ENCODE measurements around the gene RBP5.
"Not testable (repeated sequence)": the region's sequence is repeated elsewhere in the genome, so short reads cannot be mapped to it uniquely, and the experiment has no call there.

The RBP5 gene

DNA sequence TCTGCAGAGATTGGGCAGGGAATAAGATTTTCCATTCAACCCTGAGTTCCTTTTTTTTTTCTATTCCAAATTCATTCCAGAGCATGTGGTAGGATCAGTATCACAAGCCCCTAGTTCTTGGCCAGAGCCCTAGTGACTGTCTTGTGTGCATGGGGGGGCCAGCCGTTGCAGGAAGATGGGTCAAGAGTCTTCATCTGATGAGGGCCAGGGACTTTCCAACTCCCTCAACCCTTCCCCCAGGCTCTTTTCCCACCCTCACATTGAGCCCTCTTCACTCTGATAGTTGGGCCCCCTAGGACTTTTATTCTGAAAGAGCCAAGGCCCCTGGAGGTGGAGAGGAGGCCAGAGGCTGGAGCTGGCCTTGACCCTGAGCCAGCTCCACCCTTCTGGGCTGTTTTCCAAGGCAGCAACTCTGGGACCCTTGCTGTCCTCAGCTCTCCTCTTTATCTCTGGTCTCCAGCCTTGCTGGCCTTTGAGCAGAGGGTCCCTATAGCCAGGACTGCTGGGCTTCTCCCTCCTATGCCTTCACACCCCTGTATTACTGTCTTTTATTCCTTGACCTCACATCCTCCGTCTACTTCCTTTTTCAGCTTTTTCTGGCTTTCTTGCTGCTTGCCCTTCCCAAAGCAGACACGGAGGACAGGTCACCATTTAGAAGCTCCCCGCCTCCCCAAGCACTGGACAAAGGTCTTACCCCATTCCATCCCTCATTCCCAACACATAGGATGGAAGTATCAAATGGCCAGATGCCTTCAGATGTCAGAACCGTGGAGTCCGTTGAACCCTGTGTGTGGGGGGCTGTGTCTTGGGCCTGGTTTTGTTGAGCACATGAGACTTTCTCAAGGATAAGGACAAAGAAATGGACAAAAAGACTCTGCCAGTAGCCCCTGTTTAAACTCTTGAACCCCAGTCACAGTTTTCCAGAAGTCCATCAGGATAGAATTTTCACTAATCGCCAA lies 5.6 kb downstream of the RBP5 start:
- no peak for DNase-seq

DNA sequence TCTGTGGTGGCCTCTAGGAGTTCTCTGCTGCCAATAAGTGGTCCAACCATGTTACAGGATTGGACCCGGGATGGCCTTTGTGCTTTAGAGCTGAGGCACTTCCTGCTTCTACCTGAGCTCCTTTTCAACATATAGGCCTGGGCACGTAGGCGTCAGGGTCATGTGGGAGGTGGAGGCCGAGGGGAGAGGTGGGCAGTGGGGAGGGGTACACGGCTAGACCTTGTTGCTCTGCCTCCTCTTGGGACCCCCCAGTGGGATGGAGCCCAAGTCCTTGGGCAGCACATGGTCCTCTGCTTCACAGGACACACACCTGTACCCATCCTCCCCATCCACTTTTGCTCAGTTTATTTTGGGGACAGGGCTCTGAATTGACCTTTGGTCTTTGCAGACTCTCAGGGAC lies 7.4 kb downstream of the RBP5 start:
- no peak for DNase-seq

DNA sequence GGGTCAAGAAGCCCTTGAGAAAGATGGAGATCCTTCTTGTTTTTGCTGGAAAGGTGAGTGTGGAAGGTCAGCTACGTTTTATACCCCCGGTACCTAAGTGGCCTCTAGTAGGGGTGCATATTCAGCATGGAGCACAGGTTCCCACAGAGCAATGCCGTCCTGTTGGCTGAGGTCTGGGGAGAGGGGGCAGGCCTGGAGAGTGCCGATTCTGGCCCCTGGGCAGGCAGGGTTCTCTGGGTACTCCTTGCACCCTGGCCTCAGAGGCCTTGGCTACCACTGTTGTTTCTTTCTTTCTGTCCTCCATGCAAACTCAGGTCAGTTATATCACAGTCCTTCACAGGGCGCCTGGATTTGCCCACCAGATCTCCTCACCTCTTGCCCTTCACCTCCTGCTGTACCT lies 8.5 kb downstream of the RBP5 start:
- DNase-seq = no peak

DNA sequence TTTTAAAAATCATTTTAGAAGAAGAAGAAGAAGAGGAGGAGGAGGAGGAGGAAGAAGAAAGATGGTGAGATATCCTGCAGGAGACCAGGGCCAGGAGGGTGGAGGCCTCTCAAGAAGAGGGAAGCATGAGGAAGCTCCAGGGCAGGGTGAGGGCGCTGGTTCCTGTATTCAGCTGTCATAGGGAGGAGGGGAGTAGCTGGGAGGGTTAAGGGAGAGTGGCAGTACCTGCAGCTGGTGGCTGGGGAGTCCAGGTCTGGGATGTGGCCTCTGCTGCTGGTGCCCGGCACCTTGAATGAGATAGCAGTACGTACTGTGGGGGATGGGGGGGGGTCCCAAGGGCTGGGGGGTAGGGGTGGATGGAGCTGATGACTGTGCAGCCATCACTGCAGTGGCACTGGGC lies 9.8 kb downstream of the RBP5 start:
- peak in 2 of 3 donors; percentile 35 to 54 for DNase-seq

DNA sequence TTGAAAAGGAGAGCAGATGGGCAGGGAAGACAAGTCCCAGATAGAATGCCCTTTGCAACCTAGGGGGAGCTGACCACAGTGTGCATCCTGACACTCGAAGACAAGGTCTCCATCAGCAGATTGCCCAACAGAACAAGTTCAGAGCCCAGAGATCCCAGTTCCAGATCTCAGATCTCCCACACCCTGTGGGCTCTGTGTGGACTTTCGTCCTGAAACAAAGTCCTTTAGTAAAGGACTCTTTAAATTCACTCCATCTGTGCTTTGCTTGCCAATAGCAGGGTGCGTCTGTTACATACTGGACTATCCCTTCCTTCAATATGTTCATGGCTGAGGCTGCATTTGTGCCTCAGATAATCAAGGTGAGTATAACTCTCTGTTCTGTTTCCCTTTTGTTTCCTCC lies 11.0 kb downstream of the RBP5 start:
- no peak for DNase-seq

DNA sequence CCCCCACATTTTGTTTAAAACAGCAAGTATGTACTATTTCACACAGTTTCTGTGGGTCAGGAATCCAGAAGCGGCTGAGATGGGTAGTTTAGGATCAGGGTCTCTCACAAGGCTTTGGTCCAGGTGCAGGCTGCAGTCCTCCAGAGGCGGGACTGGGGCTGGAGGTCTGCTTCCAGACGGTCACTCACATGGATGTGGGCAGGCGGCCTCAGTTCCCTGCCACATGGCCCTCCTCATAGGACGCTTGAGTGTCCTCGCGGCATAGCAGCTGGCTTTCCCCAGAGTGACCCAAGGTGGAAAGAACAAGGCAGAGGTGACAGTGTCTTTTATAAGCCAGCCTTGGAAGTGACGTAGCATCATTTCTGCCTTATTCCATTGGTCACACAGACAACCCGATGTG lies 11.8 kb downstream of the RBP5 start:
- no peak for DNase-seq

DNA sequence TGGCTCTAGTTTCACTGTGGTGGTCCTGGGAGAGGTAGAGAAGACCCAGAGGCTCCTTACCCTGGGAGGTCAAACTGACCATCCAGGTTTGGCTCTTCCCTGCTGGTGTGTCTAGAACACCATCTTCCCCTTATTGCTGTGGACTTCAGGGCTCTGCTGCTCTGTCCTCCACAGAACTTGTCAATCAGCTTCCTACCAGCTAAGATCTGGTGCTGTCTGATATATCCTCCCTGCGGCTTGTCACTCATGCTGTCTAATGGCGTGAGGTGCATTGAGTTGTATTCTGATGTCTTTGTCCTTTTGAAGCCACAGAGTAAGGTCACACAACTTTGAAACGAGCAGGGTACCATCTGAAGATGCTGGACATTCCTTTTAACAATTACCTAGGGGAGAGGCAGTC lies 12.5 kb downstream of the RBP5 start:
- DNase-seq = no peak

DNA sequence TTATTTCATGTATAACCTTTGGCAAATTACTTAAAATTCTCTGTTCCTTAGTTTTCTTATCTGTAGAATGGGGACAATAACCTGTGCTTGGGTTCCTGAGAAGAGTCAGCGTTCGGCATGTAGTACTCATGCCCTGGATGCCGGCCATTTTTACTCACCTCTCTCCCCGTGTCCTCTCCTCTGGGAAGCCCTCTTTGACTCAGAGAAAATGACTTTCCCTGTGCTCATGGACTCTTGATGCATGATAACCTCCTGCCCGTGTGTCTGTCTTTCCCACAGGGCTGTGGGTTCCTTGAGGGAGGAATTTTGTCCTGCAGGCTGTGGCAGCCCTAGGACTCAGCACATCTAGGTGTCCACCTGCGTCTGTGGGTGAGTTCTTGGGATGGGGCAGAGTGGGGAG lies 13.8 kb downstream of the RBP5 start:
- no peak for DNase-seq

DNA sequence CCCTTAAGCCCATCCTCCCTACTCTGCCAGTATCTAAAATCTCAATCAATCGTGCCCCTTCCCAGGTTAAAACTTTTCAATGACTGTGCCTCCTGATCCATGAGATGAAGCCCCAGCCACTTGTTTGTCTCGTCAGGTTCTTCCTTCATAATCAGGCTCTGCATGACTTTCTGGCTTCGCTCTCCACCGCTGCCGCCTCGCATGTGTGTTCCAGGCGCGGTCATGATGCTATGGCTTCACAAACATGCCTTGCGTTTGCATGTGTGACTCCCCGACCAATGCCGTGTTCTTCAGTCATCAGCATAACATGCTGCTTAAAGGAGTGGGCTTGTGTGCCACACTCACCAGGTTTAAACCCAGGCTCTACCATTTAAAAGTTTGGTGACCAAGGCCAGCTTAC lies 14.7 kb downstream of the RBP5 start:
- no peak for DNase-seq

DNA sequence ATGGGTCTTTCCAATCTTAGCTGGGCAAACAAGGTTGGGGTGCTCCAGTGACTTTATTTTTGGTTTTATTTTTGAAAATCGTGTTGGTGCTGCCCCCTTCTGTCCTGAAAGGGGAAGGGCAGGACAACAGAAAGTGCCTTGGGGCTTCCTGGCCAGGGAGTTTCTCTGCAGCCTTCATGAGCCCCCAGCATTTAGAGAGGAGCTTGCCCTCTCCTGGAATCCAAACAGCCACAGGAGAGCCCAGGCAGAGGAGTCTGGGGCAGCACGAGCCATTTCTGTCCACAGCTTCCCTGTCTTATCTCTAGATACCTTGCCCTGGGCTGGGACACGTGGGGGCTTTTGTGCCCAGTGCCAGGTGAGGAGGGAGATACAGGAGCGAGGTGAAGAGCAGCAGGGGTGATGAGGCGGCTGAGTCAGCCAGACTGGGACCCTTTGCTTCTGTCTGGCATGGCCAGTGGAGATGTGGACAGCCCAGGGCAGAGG lies 15.3 kb downstream of the RBP5 start:
- peak; percentile 66 to 73 (median 69) for DNase-seq

DNA sequence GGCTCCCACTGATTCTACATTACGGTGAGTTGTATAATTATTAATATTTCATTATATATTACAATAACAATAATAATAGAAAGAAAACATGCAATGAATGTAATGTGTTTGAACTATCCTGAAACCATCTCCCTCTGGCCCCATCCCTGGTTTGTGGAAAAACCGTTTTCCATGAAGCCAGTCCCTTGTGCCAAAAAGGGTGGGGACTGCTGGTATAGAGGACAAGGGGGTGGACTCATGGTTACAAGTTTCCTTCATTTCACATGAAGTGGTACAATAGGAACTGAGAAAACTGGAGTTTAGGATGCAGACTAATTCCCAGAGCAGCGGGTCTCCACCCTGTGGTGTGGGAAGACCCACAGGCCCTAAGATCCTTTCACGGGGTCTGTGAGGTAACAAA lies 16.6 kb downstream of the RBP5 start:
- no peak for DNase-seq

DNA sequence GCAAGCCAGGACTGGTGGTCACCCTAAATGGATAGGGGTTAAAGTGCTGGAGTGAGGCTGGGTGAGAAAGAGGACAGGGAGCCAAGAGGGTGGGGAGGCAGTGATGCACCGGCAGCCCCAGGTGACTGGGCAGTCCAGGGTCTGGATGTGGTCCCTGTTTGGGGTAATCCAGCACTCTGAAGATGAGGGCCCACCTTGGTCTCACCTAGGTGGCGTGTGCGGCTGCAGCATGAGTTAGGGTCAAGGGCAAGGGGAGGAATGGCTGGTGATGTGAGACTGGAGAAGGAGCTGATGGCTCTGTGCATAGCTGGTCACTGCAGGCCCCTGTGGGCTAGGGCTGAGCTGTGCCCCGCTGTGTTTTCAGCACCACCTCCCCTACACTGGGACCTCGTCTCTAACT lies 18.0 kb downstream of the RBP5 start:
- no peak for DNase-seq

DNA sequence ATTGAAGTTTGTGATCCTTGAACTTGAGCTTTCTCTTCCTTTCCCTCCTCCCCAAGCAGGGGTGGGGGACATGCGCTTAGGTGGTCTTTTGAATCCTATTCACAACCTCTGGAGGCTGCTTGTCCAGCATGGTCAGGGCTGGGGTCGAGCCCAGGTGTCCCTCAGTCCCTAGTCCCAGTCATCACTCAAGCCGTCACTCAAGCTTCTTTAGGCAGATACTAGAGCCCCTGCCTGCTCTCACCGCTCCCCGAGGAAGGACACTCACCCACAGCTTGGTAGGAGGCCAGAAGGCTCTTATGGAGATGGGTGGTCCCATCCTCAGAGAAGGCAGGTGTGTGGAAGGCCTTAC lies 19.1 kb downstream of the RBP5 start:
- DNase-seq = no peak

DNA sequence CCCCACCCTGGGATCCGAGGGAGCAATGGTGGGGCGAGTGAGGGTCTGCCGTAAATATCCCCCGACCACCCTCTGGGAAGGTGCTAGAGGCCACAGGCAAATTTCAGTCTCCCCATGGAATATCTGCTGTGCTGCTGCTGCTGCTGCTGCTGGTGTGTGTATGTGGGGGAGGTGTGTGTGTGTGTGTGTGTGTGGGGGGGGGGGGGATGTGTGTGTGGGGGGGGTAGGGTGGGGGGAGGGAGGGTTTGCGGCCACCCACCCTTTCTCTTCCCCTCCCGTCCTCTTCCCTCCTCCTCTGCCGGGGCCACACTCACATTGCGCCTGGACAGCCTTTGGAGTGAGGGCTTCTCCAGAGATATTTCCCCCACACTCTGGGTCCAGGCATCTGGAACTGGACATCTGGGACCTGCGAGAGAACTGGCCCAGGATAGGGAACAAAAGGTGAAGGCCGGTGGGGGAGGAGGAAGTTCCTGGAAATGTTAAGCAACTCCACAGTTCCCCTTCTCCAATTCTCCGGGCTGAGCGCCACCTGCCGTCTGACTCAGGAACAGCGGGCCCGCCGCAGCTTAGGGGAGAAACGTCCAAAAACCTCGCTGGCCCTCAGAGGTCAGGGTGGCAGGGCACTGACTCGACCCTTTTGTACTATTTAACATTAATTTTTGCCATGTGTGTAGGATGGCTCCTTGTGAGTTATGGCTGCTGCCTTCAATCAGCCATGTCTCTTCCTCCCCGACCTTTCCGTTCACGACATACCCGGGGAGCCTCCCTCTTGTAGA lies 19.7 kb downstream of the RBP5 start, which contains the start of gene C1RL:
Gene C1RL (minus strand): TSS at position 419 of the 776 bp plus-strand sequence. CDS start 34 bp downstream, at position 385.
- peak; percentile 89 to 91 (median 90) for DNase-seq

DNA sequence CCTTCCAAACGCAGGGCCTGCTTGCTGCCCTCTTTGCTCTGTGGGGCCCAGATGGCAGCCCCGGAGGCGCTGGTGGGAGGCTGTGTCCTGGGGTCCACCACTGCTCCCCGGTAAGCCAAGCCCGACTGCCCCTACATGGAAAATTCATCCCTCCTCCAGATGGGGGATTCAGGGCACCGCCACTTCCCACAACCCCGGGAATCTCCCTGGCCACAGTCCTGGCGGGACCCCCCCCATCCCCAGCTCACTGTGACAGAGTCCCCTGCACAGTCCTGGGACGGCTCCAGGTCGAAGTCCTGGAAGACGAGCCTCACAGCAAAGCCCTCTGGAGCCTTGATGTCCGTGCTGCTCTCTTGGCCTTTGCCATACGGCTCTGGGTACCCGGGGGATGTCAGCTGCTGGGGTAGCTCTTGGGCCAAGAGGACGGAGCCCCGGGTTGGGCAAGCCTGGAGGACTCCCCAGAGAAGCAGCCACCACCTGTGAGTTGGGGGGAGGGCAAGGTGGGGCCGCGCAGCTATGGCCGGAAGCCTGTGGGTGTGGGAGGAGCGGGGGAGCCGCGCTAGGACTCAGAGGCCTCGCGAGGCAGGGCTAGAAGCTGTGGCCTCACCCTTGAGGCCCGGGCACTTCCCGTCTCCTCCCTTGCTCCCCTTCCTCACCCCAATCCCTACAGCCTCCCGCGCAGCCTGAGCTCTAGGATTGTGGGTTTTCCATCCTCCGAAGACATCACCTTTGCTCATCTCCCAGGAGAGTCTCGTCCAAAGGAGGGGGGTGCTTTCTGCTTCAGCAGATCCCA lies 20.5 kb downstream of the RBP5 start:
- DNase-seq = peak in 2 of 3 donors; percentile 28 to 51

DNA sequence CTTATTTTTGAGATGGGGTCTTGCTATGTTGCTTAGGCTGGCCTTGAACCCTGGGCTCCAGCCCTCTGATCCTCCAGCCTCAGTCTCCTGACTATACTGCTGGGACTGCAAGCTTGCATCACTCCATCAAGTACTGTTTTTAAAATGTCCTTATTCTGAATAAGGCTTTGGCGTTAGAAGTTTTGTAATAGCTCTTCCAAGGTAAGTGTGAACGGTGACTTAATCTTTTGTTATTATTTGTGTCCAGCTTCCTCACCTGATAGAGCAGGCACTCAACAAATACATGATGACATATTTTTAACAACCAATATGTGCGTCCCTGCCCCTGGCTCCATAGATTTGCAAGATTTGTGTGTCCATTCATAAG lies 21.1 kb downstream of the RBP5 start:
- DNase-seq = no peak

DNA sequence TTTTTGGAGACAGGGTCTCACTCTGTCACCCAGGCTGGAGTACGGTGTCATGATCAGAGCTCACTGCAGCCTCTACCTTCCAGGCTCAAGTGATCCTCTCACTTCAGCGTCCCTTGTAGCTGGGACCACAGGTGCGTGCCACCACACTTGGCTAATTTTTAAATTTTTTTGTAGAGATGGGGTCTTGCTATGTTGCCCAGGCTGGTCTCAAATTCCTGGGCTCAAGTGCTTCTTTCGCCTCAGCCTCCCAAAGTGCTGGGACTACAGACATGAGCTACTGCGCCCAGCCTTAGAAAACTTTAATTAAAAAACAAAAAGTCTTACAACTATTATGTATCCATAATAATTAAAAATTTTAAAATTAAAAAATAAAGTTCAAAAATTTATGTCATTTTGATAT lies 21.5 kb downstream of the RBP5 start:
- not testable (repeated sequence) for DNase-seq

DNA sequence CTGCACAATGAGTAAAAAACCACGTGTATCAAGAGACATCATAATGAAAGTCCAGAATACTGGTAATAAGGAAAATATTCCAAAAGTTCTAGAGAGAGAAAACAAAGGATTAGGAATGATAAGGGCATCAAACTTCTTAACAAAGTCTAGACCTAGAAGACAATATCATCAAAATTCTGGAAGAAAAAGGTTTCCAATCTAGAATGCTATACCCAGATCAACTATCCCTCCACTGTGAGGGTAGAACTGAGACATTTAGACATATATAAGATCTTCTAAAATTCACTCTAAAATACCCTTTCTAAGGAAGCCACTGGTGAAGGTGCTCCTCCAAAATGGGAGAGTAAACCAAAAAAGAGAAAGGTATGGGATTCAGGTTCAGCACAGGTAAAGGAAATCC lies 22.6 kb downstream of the RBP5 start:
- no peak for DNase-seq

DNA sequence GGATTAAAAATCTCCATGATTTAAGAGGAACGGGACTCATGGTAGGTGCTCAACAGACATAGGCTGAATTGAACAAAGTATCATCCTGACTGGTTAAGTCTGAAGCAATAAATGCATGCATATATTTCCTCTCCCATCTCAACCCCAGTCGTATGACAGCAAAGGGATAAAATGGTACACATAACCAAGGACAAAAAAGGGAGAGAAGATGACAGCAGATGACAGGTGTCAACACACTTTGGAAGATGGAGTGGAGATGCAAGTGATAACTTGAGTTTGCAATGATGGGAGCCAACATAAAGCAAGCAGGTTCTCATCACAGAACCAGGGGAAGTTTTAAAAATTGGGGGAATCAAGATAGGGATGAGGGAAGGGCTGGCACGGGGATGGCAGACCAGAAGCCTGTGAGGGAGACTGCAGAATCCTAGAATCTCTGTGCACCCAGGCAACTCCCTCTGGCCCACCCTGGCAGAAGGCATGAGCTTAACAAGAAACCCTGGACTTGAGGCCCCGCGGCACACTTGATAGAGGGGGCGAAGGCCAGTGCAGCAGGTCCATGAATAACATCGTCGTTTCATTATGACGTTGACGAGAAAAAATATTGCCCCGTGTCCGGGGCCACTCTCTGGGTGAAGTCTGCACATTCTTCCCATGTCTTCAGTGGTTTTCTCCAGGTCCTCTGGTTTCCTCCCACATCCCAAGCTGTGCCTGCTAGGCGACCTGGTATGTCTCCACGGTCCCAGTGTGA lies 24.7 kb downstream of the RBP5 start:
- no peak for DNase-seq

DNA sequence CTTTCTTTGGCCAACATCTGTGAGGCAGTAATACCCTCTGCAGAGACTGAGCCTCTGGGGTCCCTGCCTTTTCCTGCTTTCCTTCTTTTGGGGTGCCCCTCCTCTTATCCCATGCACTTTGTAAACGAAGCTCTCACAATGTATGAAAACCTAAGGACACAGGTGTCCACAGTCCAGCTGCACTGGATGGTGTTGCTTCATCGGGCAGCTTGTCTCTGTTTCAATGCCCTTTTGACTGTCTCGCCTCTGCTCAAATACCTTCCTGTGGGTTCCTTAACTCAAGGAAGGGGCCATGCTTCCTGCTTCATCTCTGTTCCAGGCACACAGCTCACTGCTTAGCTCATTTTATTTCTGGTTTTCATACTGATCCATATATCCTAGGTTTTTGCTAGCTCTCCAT lies 26.1 kb downstream of the RBP5 start:
- DNase-seq = no peak

DNA sequence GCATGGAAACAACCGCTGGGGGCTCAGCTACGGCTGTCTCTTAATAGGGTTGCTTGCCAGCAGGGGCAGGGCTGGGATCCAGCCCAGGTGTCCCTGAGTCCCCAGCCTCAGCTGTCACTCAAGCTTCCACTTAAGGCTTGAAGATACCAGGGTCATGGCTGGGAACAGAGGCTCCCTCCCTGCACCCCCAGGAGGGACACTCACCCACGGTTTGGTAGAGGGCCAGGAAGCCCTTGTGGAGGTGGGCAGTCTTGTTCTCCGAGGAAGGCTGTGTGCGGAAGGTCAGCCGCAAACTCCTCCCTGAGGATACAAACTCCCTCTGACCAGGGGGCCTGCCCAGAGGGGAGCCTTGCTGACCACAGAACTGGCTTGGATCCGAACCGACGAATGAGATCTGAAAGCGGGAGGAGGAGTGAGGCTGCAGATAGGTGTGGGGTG lies 27.0 kb downstream of the RBP5 start:
- DNase-seq = no peak

DNA sequence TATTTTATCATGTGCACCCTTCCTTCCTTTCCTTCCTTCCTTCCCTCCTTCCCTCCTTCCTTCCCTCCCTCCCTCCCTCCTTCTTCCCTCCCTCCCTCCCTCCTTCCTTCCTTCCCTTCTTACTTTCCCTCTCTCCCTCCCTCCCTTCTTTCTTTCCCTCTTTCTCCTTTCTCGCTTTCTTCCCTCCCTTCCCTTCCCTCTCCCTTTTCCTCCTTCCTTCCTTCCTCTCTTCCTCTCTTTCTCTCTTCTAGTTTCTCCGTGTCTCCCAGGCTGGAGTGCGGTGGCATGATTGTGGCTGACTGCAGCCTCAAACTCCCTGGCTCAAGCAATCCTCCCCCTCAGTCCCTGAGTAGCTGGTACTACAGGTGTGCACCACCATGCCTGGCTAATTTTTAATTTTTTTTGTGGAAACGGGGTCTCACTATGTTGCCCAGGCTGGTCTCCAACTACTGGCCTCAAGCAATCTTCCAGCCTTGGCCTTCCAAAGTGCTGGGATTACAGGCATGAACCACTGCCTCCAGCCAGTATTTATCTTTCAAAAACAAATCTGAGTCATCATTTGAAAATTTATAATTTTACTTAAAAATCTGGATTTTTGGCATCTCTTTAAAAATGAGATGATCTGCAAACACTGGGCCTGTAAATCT lies 27.5 kb downstream of the RBP5 start:
- no peak for DNase-seq

All from suppressor macrophage treated with lipopolysaccharide for 1 hour (primary cell).